ENCODE measurements around the gene PLCB3. TPM values are rescaled to one million over a fixed set of nuclear protein-coding genes. Genes with fewer than 3 reads are reported as not detected.
A peak's percentile ranks its signal among the peaks of the same experiment; 100 is the strongest.

Gene PLCB3
- total and polyA plus RNA-seq, 2 of the 13 experiments (the other 11 are each of a cell fraction or from before 2014, with no cell fraction given): 7.5 to 13.8 TPM

GRCh38 chr11:64233913-64234586, 17.3 kb upstream of the PLCB3 start, which contains the start of gene VEGFB (continued):
- TF ChIP-seq, protein P1, sequence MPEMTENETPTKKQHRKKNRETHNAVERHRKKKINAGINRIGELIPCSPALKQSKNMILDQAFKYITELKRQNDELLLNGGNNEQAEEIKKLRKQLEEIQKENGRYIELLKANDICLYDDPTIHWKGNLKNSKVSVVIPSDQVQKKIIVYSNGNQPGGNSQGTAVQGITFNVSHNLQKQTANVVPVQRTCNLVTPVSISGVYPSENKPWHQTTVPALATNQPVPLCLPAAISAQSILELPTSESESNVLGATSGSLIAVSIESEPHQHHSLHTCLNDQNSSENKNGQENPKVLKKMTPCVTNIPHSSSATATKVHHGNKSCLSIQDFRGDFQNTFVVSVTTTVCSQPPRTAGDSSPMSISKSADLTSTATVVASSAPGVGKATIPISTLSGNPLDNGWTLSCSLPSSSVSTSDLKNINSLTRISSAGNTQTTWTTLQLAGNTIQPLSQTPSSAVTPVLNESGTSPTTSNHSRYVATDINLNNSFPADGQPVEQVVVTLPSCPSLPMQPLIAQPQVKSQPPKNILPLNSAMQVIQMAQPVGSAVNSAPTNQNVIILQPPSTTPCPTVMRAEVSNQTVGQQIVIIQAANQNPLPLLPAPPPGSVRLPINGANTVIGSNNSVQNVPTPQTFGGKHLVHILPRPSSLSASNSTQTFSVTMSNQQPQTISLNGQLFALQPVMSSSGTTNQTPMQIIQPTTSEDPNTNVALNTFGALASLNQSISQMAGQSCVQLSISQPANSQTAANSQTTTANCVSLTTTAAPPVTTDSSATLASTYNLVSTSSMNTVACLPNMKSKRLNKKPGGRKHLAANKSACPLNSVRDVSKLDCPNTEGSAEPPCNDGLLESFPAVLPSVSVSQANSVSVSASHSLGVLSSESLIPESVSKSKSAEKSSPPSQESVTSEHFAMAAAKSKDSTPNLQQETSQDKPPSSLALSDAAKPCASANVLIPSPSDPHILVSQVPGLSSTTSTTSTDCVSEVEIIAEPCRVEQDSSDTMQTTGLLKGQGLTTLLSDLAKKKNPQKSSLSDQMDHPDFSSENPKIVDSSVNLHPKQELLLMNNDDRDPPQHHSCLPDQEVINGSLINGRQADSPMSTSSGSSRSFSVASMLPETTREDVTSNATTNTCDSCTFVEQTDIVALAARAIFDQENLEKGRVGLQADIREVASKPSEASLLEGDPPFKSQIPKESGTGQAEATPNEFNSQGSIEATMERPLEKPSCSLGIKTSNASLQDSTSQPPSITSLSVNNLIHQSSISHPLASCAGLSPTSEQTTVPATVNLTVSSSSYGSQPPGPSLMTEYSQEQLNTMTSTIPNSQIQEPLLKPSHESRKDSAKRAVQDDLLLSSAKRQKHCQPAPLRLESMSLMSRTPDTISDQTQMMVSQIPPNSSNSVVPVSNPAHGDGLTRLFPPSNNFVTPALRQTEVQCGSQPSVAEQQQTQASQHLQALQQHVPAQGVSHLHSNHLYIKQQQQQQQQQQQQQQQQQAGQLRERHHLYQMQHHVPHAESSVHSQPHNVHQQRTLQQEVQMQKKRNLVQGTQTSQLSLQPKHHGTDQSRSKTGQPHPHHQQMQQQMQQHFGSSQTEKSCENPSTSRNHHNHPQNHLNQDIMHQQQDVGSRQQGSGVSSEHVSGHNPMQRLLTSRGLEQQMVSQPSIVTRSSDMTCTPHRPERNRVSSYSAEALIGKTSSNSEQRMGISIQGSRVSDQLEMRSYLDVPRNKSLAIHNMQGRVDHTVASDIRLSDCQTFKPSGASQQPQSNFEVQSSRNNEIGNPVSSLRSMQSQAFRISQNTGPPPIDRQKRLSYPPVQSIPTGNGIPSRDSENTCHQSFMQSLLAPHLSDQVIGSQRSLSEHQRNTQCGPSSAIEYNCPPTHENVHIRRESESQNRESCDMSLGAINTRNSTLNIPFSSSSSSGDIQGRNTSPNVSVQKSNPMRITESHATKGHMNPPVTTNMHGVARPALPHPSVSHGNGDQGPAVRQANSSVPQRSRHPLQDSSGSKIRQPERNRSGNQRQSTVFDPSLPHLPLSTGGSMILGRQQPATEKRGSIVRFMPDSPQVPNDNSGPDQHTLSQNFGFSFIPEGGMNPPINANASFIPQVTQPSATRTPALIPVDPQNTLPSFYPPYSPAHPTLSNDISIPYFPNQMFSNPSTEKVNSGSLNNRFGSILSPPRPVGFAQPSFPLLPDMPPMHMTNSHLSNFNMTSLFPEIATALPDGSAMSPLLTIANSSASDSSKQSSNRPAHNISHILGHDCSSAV (CRISPR knock-in tag; IDR thresholded peaks at IDR 0.05; ENCODE audit: borderline replicate concordance): no peak
- TF ChIP-seq TCF7 (IDR thresholded peaks at IDR 0.05; ENCODE audit: low read depth) (no peak), ZNF121 (CRISPR knock-in tag; IDR thresholded peaks at IDR 0.05) (no peak), ZBTB40 (IDR thresholded peaks at IDR 0.05) (no peak), ZBTB40 (CRISPR knock-in tag; IDR thresholded peaks at IDR 0.05) (no peak), MEIS2 (CRISPR knock-in tag; IDR thresholded peaks at IDR 0.05) (peak; percentile 30; the same call in 1 of the 2 replicates), KDM2A (CRISPR knock-in tag; IDR thresholded peaks at IDR 0.05; ENCODE audit: borderline replicate concordance, low read depth) (peak; percentile 51; the same call in 1 of the 2 replicates), GRHL1 (CRISPR knock-in tag; conservative IDR thresholded peaks at IDR 0.05) (no peak), CBX2 (IDR thresholded peaks at IDR 0.05; ENCODE audit: low read depth, low read length) (no peak), CBX2 (CRISPR knock-in tag; IDR thresholded peaks at IDR 0.05; ENCODE audit: low read depth) (no peak)
